Measurements from ENCODE around the gene NCAM2.

GRCh38 chr21:20994790-20995189 is 3.4 kb upstream of the NCAM2 start:
- TF ChIP-seq POLR2A (IDR thresholded peaks at IDR 0.05) (no peak), CTCF (IDR thresholded peaks at IDR 0.05) (no peak)
